GM19372 (cell line): ENCODE measurements around the gene MYRIP.
"Not testable (repeated sequence)": the region's sequence is repeated elsewhere in the genome, so short reads cannot be mapped to it uniquely, and the experiment has no call there.

Experiments
- ATAC-seq: cut with Tn5 transposase; IDR thresholded peaks from one replicate; pipeline ENCODE4 v1.9.1; 2021; ENCODE audit warnings: mild to moderate bottlenecking, low read depth, moderate library complexity; ENCODE audit not compliant: unreplicated experiment

MYRIP gene

GRCh38 chr3:40021338-40021737 lies 211.9 kb downstream of the MYRIP start:
- ATAC-seq: no peak

- ATAC-seq: no peak
These were observed 213.0 kb downstream of the MYRIP start for GRCh38 chr3:40022297-40022827.

GRCh38 chr3:40024526-40024925 lies 215.1 kb downstream of the MYRIP start:
- ATAC-seq: no peak

- not testable (repeated sequence) for ATAC-seq
These were observed 216.5 kb downstream of the MYRIP start for GRCh38 chr3:40025892-40026291.

GRCh38 chr3:40035177-40035576 lies 225.8 kb downstream of the MYRIP start:
- ATAC-seq: no peak

GRCh38 chr3:40037582-40037981 lies 228.2 kb downstream of the MYRIP start:
- ATAC-seq: no peak

GRCh38 chr3:40042752-40043443 lies 233.5 kb downstream of the MYRIP start:
- no peak for ATAC-seq

- ATAC-seq: no peak
These were observed 234.0 kb downstream of the MYRIP start for GRCh38 chr3:40043444-40043755.

GRCh38 chr3:40044487-40044886 lies 235.1 kb downstream of the MYRIP start:
- ATAC-seq: no peak

- ATAC-seq: no peak
These were observed 235.6 kb downstream of the MYRIP start for GRCh38 chr3:40045051-40045450.

- no peak for ATAC-seq
These were observed 236.7 kb downstream of the MYRIP start for GRCh38 chr3:40046149-40046548.

- ATAC-seq: no peak
These were observed 238.0 kb downstream of the MYRIP start for GRCh38 chr3:40047406-40047805.

- no peak for ATAC-seq
These were observed 244.3 kb downstream of the MYRIP start for GRCh38 chr3:40053663-40054062.

- no peak for ATAC-seq
These were observed 245.3 kb downstream of the MYRIP start for GRCh38 chr3:40054568-40055222.

GRCh38 chr3:40055361-40055760 lies 246.0 kb downstream of the MYRIP start:
- ATAC-seq: no peak

- no peak for ATAC-seq
These were observed 246.5 kb downstream of the MYRIP start for GRCh38 chr3:40055956-40056355.

GRCh38 chr3:40057077-40057476 lies 247.7 kb downstream of the MYRIP start:
- ATAC-seq: no peak

- ATAC-seq: no peak
These were observed 248.4 kb downstream of the MYRIP start for GRCh38 chr3:40057786-40058185.

- ATAC-seq: no peak
These were observed 259.2 kb downstream of the MYRIP start for GRCh38 chr3:40068636-40069035.

- ATAC-seq: no peak
These were observed 261.4 kb downstream of the MYRIP start for GRCh38 chr3:40070816-40071215.

GRCh38 chr3:40071683-40072238 lies 262.4 kb downstream of the MYRIP start:
- no peak for ATAC-seq
